Stimulated activated CD8-positive, alpha-beta memory T cell treated with anti-CD3 and anti-CD28 coated beads, Interleukin-2, amount 100 ng/mL, for 48 hours (primary cell): Measurements from ENCODE around the gene CLDN18.

Experiments
- DNase-seq, 2 donors: peaks; one replicate each; pipeline ENCODE4 v3.0.0-alpha.2; 2020; ENCODE audit warnings: low read depth in 2 of 2

Gene CLDN18

DNA sequence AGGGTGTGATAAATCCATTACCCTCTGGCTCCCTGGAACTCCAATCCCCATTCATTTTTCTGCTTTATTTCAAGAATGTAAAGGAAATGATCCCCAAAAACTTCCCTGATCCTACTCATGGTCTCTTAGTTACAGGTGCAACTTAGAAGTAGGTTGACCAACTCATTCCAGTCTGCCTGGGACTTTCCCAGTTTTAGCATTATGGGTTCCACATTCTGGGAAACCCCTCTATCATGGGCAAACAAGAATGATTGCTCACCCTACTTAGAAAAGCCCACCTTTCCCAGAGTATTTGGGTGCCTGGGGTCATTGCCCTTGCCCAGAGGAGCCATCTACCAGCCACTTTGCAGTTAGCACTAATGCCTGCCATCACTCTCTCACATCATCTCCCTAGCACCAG, 15.6 kb downstream of the CLDN18 start:
- no peak for DNase-seq

GRCh38 chr3:138027821-138028220, 17.9 kb downstream of the CLDN18 start:
- no peak for DNase-seq

- no peak for DNase-seq
These were observed 20.8 kb downstream of the CLDN18 start for GRCh38 chr3:138030734-138031280.

GRCh38 chr3:138031536-138031935, 21.6 kb downstream of the CLDN18 start:
- no peak for DNase-seq

DNA sequence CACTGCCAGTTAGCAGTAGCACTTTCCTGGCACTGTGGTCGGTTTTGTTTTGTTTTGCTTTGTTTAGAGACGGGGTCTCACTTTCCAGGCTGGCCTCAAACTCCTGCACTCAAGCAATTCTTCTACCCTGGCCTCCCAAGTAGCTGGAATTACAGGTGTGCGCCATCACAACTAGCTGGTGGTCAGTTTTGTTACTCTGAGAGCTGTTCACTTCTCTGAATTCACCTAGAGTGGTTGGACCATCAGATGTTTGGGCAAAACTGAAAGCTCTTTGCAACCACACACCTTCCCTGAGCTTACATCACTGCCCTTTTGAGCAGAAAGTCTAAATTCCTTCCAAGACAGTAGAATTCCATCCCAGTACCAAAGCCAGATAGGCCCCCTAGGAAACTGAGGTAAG, 22.6 kb downstream of the CLDN18 start:
- DNase-seq = no peak

DNA sequence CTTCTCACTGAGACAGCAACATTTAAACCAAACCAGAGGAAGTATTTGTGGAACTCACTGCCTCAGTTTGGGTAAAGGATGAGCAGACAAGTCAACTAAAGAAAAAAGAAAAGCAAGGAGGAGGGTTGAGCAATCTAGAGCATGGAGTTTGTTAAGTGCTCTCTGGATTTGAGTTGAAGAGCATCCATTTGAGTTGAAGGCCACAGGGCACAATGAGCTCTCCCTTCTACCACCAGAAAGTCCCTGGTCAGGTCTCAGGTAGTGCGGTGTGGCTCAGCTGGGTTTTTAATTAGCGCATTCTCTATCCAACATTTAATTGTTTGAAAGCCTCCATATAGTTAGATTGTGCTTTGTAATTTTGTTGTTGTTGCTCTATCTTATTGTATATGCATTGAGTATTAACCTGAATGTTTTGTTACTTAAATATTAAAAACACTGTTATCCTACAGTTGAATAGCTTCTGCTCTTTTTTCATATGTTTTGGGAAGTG, 23.3 kb downstream of the CLDN18 start:
- DNase-seq = no peak

- DNase-seq = no peak
These were observed 25.0 kb downstream of the CLDN18 start for GRCh38 chr3:138034918-138035317.

- DNase-seq = no peak
These were observed 26.6 kb downstream of the CLDN18 start for GRCh38 chr3:138036572-138036971.

GRCh38 chr3:138038725-138039462, 28.9 kb downstream of the CLDN18 start:
- DNase-seq = no peak

- no peak for DNase-seq
These were observed 32.1 kb downstream of the CLDN18 start for GRCh38 chr3:138042043-138042442.

GRCh38 chr3:138043266-138044029, 33.5 kb downstream of the CLDN18 start:
- no peak for DNase-seq

GRCh38 chr3:138046085-138046484, 36.1 kb downstream of the CLDN18 start:
- no peak for DNase-seq

DNA sequence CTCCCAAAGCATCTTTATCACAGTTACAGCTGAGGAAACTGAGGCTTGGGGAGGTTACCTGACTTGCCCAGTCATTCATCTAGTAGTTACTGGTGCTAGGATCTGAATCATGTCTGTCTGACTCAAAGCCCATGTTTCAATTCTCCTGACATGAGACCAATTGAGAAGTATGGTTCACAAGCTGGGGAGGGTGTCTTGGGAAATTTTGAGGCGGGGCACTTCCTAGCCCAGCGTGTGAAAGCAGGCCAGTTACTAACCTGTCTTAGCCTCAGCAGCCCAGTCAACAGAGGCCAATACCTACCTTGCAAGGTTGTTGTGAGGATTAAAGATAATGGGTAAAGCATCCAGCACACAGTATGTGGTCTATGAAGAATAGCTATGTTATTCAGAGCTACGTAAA, 37.0 kb downstream of the CLDN18 start:
- DNase-seq = no peak

DNA sequence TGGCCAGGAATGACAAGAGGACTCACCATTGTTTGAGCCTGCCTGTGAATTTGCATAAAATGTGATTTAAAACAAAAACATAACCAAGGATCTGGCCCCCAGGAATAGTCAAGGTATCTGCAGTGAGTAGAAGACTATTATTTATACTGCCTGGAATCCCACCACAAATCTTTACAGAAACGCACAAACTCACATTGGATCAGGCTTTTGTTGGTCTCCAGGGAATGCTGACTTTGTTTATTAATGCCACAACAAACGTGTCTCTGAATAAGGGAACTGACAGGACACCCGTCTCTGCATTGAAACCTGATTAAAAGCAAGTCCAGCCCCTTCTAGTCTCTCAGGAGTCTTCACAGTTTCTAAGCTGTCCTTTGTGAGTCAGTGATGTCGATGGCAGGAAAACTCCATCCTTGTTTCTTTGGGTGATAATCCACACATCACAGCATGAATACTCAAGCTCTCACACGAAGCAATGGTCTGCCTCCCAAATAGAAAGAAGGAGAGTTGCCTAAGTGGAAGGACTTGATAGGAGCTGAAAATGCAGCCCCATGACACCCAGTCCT, 37.7 kb downstream of the CLDN18 start:
- DNase-seq = no peak

GRCh38 chr3:138049157-138049919, 39.4 kb downstream of the CLDN18 start:
- DNase-seq = no peak

GRCh38 chr3:138051947-138052802, 42.2 kb downstream of the CLDN18 start:
- peak in 1 of 2 donors; percentile 12 for DNase-seq

GRCh38 chr3:138054057-138054456, 44.1 kb downstream of the CLDN18 start:
- no peak for DNase-seq

GRCh38 chr3:138057384-138057783, 47.4 kb downstream of the CLDN18 start:
- DNase-seq = no peak

DNA sequence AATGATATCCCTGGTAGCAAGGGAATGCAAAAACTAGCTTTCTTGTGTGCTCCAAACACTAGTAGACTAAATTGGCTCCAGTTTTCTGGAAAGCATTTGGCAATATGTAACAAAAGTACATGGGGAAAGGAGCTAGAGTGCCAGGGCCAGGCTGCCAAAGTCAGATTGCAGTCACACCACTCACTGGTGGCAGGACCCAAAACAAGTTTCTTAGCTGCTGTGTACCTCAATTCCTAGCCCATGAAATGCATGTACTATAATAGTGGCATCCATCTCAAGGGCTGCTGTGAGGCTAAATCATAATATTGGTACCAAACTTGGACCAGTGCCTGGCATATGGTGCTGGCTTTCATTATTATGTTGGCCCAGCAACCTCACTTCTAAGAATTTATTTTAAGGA, 49.3 kb downstream of the CLDN18 start:
- DNase-seq = no peak

GRCh38 chr3:138060792-138061191, 50.8 kb downstream of the CLDN18 start:
- no peak for DNase-seq

DNA sequence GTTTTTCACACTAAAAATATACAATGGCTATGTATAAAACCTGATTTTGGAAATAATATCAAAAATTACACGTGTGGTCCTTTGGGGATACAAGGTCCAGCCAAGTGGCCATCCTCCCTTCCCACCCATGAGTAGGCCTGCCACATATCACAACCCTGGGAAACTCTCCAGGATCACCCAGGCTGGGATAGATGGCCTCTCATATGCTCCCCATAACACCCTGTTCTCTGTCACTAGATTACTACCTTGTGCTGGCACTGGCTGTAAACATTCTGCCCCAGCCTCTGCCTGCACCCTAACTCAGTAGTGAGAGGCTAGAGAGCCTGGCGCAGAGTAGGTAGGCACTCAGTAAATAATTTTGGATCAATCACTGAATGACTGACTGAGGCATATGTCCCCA, 52.1 kb downstream of the CLDN18 start:
- no peak for DNase-seq
